COLO829 (cell line): ENCODE results near the gene TRMT10B.
A peak's percentile ranks its signal among the peaks of the same experiment; 100 is the strongest.

Experiments used
- DNase-seq: peaks from one replicate; pipeline ENCODE4 v3.0.0; 2012; ENCODE audit warnings: low spot score

Gene TRMT10B

GRCh38 chr9:37753489-37754190 is at the start of gene TRMT10B:
TSS of gene TRMT10B (plus strand) at chr9:37753805. CDS start at chr9:37761932, 8,127 bp downstream.
- DNase-seq, result peak; percentile 89

GRCh38 chr9:37705787-37706186 is 47.8 kb upstream of the TRMT10B start:
- no peak for DNase-seq

GRCh38 chr9:37706290-37706689 is 47.3 kb upstream of the TRMT10B start:
- DNase-seq, result no peak

- DNase-seq, result no peak
Measured at GRCh38 chr9:37707748-37708147, 45.9 kb upstream of the TRMT10B start.

- no peak for DNase-seq
Measured at GRCh38 chr9:37710046-37710445, 43.6 kb upstream of the TRMT10B start.

- no peak for DNase-seq
Measured at GRCh38 chr9:37715260-37715659, 38.3 kb upstream of the TRMT10B start.

GRCh38 chr9:37715991-37716505 is 37.6 kb upstream of the TRMT10B start:
- DNase-seq, result no peak

GRCh38 chr9:37719526-37719925 is 34.1 kb upstream of the TRMT10B start:
- no peak for DNase-seq

- DNase-seq, result no peak
Measured at GRCh38 chr9:37727013-37727412, 26.6 kb upstream of the TRMT10B start.

GRCh38 chr9:37729499-37729898 is 24.1 kb upstream of the TRMT10B start:
- DNase-seq, result no peak

- DNase-seq, result no peak
Measured at GRCh38 chr9:37730256-37730655, 23.3 kb upstream of the TRMT10B start.

GRCh38 chr9:37730839-37731238 is 22.8 kb upstream of the TRMT10B start:
- no peak for DNase-seq

GRCh38 chr9:37732086-37732741 is 21.4 kb upstream of the TRMT10B start:
- DNase-seq, result no peak

- no peak for DNase-seq
Measured at GRCh38 chr9:37732952-37733351, 20.7 kb upstream of the TRMT10B start.

- DNase-seq, result no peak
Measured at GRCh38 chr9:37739222-37739621, 14.4 kb upstream of the TRMT10B start.

GRCh38 chr9:37740128-37740527 is 13.5 kb upstream of the TRMT10B start:
- no peak for DNase-seq

GRCh38 chr9:37740631-37741328 is 12.8 kb upstream of the TRMT10B start:
- no peak for DNase-seq

GRCh38 chr9:37745970-37746369 is 7.6 kb upstream of the TRMT10B start:
- no peak for DNase-seq

- peak; percentile 40 for DNase-seq
Measured at GRCh38 chr9:37746448-37747270, 6.9 kb upstream of the TRMT10B start.

GRCh38 chr9:37747271-37747753 is 6.3 kb upstream of the TRMT10B start:
- peak; percentile 93 for DNase-seq

- DNase-seq, result no peak
Measured at GRCh38 chr9:37749129-37749528, 4.5 kb upstream of the TRMT10B start.

- no peak for DNase-seq
Measured at GRCh38 chr9:37751186-37751585, 2.4 kb upstream of the TRMT10B start.
